ENCODE measurements around the gene IL1R1.

Gene IL1R1

GRCh38 chr2:102193074-102193473 lies 50.5 kb downstream of the IL1R1 start:
- Histone ChIP-seq H3K27me3 (no peaks in the 10 kb centered on the region), H3K36me3 (no peaks in the 10 kb centered on the region), H3K4me1 (peaks cover 0 to under 1% (median 0%) of the 10 kb centered on the region in 4 donors), H3K27ac (no peak overlapping the region), H3K4me3 (no peak overlapping the region), H3K9me3 (no peaks in the 10 kb centered on the region)
- no peak for TF ChIP-seq CTCF (IDR thresholded peaks at IDR 0.05)
- intact Hi-C loops (cut with DNase I; ENCODE audit: low total_unique reads): no loop called here
- DNase-seq: no peak

- Histone ChIP-seq H3K27me3 (no peaks in the 10 kb centered on the region), H3K4me3 (no peak overlapping the region), H3K9me3 (no peaks in the 10 kb centered on the region), H3K36me3 (no peaks in the 10 kb centered on the region), H3K4me1 (no peaks in the 10 kb centered on the region), H3K27ac (no peak overlapping the region)
- TF ChIP-seq CTCF (IDR thresholded peaks at IDR 0.05): no peak
- DNase-seq: no peak
- intact Hi-C loops (cut with DNase I; ENCODE audit: low total_unique reads): no loop called here
These were observed 52.2 kb downstream of the IL1R1 start for GRCh38 chr2:102194609-102195268.

- intact Hi-C loops (cut with DNase I; ENCODE audit: low total_unique reads): no loop called here
- TF ChIP-seq CTCF (IDR thresholded peaks at IDR 0.05): no peak
- H3K9me3 ChIP-seq: no peaks in the 10 kb centered on the region
These were observed 55.0 kb downstream of the IL1R1 start for GRCh38 chr2:102197389-102198137.

GRCh38 chr2:102200539-102200938 lies 58.0 kb downstream of the IL1R1 start:
- H3K4me1 ChIP-seq: no peaks in the 10 kb centered on the region
- no peaks in the 10 kb centered on the region for H3K9me3 ChIP-seq
- H3K4me3 ChIP-seq: no peak overlapping the region
- intact Hi-C loops (cut with DNase I; ENCODE audit: low total_unique reads): no loop called here
- H3K36me3 ChIP-seq: no peaks in the 10 kb centered on the region
- no peak for TF ChIP-seq CTCF (IDR thresholded peaks at IDR 0.05)
- H3K27ac ChIP-seq: no peak overlapping the region
- H3K27me3 ChIP-seq: no peaks in the 10 kb centered on the region
- DNase-seq: no peak

More at GRCh38 chr2:102197389-102198137, 55.0 kb downstream of the IL1R1 start:
- H3K27ac ChIP-seq: no peak overlapping the region
- no peaks in the 10 kb centered on the region for H3K36me3 ChIP-seq
- DNase-seq: no peak
- H3K4me1 ChIP-seq: no peaks in the 10 kb centered on the region
- H3K4me3 ChIP-seq: no peak overlapping the region
- no peaks in the 10 kb centered on the region for H3K27me3 ChIP-seq

- TF ChIP-seq CTCF (IDR thresholded peaks at IDR 0.05): no peak
- Histone ChIP-seq H3K4me3 (no peak overlapping the region), H3K27me3 (no peaks in the 10 kb centered on the region), H3K36me3 (no peaks in the 10 kb centered on the region), H3K9me3 (no peaks in the 10 kb centered on the region), H3K4me1 (peaks cover 0 to 2% (median 0%) of the 10 kb centered on the region in 4 donors), H3K27ac (no peak overlapping the region)
- intact Hi-C loops (cut with DNase I; ENCODE audit: low total_unique reads): no loop called here
- no peak for DNase-seq
These were observed 62.1 kb downstream of the IL1R1 start for GRCh38 chr2:102204638-102205037.
